Femur (tissue), 1 donor: ENCODE results near the gene SLC25A39.
"Not testable (repeated sequence)": the region's sequence is repeated elsewhere in the genome, so short reads cannot be mapped to it uniquely, and the experiment has no call there.

Experiments
- DNase-seq: peaks from one replicate; pipeline ENCODE4 v3.0.0-alpha.2; 2017

The SLC25A39 gene

DNA sequence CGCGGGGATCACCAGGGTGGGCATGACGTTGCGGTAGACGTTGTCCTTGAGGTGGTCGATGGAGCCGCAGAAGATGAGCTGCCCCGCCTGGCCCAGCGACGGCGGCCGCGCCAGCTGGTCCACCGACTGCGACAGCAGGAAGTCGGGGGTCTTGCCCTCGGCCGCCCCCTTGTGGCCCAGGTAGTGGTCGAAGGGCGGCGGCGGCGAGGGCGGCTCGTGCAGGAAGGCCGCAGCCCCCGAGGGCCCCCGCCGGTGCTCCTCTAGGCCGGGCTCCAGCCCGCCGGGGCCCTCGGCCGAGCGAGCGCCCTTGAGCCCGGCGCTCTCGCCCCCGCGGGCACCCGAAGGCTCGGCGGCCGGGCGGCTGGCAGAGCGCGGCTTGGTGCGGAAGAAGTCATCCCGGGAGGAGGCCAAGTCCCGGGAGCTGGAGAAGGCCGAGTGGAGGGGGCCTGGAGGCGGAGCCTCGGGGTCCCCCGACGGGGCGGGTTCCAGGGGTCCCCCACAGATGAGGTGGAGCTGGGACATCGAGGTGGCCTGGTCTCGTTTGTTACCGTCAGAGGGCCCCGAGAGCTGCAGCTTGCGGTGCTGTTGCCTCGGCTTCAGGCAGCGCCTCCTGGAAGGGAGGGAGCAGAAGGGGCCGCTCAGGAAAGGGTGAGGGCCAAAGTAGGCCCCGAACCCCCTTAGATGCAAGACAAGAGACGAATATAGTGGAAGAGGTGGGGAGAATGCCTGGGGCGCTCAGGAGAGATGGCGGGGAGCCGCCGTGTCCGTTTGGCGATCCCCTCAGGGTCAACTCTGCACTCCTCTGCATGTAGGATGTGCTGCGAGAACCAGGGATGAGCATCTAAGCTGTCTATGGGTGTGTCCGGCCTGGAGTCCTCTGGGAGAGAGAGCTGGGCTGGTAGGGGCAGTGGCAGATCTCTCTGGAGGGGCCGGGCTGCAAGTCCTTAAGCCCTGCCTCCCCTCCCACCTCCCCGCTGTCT lies 30.2 kb upstream of the SLC25A39 start:
- DNase-seq, result peak; percentile 69

- DNase-seq, result peak; percentile 54
Measured at GRCh38 chr17:44353672-44354331, 29.2 kb upstream of the SLC25A39 start.

DNA sequence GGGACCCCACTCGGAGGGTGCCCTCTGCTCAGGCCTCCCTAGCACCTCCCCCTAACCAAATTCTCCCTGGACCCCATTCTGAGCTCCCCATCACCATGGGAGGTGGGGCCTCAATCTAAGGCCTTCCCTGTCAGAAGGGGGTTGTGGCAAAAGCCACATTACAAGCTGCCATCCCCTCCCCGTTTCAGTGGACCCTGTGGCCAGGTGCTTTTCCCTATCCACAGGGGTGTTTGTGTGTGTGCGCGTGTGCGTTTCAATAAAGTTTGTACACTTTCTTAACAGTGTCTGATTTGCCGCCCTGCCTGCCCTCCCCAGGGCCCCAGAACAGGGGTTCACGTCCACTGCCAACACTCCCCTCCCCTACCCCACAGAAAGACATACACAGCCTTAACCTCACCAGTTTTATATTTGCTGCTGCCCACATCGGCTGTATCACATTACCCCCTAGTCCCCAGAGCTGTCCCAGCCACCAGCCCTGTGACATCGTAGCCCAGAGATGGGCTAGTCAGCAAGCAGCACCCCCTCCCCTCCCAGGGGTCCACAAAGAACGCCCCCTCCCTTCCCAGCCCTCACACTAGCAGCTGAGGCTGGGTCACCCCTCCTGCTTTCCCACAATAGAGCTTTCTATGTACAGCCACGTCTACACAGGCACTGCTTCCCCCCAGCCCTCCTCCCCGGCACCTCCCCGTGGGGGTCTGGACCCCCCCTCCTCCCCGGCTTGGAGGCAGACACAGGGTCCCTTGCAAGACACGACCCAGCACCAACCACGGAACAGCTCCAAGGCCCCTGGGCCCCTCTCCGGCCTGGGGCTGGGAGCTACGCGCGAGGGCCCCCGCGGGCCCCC lies 28.4 kb upstream of the SLC25A39 start:
- peak; percentile 54 for DNase-seq

DNA sequence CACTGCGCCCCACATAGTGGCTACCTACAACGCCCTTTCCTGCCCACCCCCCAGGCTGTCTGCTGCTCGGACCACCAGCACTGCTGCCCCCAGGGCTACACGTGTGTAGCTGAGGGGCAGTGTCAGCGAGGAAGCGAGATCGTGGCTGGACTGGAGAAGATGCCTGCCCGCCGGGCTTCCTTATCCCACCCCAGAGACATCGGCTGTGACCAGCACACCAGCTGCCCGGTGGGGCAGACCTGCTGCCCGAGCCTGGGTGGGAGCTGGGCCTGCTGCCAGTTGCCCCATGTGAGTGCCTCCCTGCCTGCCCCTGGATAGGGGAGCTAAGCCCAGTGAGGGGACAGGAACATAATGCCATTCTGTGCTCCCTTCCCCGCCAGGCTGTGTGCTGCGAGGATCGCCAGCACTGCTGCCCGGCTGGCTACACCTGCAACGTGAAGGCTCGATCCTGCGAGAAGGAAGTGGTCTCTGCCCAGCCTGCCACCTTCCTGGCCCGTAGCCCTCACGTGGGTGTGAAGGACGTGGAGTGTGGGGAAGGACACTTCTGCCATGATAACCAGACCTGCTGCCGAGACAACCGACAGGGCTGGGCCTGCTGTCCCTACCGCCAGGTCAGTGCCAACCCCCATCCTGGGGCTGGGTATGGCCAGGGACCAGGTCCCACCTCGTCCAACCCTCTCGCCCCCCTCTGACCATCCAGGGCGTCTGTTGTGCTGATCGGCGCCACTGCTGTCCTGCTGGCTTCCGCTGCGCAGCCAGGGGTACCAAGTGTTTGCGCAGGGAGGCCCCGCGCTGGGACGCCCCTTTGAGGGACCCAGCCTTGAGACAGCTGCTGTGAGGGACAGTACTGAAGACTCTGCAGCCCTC lies 27.6 kb upstream of the SLC25A39 start:
- no peak for DNase-seq

DNA sequence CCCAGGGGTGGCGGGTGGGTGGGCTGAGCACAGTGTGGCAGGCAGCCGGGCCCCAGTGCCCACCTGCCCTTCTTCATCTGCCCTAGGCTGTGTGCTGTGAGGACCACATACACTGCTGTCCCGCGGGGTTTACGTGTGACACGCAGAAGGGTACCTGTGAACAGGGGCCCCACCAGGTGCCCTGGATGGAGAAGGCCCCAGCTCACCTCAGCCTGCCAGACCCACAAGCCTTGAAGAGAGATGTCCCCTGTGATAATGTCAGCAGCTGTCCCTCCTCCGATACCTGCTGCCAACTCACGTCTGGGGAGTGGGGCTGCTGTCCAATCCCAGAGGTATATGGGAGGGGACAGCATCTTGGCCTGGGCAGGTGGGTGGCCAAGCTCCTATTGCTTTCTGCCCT lies 26.8 kb upstream of the SLC25A39 start:
- DNase-seq, result no peak

GRCh38 chr17:44350733-44351226 lies 26.2 kb upstream of the SLC25A39 start:
- peak; percentile 73 for DNase-seq

DNA sequence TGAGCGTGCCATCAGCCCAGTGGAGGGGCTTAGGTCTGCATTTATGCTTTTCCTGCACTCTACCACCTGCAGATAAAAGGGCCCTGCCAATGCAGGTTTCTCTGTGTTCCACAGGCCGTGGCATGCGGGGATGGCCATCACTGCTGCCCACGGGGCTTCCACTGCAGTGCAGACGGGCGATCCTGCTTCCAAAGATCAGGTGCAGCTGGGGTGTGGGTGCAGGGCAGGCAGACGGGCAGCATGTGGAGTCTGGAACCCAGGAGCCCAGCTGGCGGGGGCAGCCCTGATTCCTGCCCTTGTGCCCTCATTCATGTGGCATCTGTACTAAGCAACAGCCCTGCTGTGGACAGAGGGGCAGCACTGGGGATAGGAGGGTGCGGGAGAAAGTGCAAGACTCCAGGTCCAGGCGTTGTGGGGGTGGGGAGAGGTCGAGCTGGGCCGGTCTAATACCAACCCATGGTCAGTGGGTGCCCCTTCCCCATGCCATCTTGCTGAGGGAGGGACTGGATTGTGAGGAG lies 25.0 kb upstream of the SLC25A39 start:
- DNase-seq, result no peak

DNA sequence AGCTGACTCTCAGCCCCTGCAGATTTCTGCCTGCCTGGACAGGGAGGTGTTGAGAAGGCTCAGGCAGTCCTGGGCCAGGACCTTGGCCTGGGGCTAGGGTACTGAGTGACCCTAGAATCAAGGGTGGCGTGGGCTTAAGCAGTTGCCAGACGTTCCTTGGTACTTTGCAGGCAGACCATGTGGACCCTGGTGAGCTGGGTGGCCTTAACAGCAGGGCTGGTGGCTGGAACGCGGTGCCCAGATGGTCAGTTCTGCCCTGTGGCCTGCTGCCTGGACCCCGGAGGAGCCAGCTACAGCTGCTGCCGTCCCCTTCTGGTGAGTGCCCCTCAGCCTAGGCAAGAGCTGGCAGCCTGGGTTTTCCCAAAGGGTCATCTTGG lies 24.4 kb upstream of the SLC25A39 start:
- DNase-seq, result no peak

DNA sequence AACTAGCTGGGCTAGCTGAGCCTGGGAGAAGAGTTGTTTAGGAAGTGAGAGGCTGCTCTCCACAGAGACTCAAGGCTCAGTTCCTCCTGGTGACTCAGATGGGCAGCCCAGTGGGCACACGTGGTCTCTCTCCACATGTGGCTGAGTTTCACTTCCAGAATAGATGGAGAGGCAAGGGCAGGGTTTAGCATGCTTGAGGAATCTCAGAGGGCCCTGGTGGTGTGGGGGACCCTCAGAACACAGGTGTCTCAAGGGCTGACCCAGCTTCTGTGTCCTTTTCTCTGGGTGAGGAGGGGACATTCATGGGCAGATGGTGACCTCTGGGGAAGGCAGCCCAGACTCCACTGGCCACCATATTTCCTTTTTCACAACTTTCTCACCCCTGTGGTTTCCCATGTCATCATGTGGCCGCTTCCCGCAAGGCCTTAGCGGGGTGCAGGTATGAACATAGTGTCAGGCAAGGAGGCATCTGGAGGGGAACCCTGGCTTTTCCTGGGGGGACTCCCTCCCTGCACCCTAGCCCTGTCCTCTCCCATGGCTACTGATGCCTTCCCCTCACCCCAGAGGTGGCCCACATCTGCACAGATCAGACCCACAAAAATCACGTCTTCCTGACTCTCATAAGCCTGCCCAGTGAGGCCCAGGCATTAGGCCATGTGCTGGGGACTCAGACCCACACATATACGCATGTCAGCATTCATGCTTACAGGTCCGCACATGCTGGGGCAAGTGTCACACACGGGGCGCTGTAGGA lies 23.8 kb upstream of the SLC25A39 start:
- DNase-seq, result no peak

DNA sequence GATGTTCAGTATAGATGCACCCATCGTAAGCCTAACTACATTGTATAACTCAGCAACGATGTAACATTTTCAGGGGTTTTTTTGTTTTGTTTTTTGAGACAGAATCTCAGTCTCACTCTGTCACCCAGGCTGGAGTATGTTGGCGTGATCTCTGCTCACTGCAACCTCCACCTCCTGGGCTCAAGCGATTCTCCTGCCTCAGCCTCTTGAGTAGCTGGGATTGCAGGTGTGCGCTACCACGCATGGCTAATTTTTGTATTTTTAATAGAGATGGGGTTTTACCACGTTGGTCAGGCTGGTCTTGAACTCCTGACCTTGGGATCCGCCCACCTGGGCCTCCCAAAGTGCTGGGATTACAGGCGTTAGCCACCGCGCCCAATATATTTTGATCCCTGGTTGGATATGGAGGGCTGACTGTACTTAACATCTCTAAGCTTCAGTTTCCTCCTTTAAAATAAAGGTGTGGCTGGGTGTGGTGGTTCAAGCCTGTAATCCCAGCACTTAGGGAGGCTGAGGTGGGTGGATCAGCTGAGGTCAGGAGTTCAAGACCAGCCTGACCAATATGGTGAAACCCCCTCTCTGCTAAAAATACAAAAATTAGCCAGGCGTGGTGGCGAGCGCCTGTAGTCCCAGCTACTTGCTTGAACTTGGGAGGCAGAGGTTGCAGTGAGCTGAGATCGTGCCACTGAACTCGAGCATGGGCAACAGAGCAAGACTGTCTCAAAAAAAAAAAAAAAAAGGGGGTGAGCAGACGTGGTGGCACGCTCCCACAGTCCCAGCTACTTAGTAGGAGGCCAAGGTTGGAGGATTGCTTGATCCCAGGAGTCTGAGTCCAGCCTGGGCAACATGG lies 22.8 kb upstream of the SLC25A39 start:
- not testable (repeated sequence) for DNase-seq

DNA sequence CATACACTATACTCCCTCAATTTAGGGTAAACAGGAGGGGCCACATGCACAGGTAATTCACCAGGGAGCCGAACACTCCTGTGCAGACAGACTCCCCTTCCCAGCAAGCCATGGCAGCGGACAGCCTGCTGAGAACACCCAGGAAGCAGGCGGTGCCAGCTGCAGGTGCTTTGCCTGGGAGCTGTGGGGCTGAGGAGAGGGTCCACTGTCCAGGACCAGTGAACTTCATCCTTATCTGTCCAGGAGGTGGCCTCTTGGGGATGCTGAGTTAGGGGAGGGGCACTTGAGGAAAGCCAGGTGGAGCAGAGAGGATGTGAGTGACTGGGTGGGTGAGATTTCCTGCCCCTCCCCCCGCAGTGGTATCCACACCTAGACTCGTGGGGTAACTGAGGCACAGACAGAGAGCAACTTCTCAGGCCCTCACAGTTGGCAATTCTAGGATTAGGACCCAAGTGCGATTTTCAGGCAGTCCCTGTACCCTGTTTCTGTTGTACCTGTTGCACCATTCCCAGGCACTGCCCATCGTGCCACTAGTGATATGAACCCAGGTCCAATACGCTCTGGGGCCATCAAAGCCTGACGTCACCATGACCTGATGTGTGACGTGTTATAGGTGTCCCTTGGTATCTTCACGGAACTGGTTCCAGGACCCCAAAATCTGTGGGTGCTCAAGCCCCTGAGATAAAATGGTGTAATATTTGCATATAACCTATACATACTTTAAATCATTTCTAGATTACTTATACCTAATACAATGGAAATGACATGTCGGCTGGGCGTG lies 21.6 kb upstream of the SLC25A39 start:
- DNase-seq, result no peak

DNA sequence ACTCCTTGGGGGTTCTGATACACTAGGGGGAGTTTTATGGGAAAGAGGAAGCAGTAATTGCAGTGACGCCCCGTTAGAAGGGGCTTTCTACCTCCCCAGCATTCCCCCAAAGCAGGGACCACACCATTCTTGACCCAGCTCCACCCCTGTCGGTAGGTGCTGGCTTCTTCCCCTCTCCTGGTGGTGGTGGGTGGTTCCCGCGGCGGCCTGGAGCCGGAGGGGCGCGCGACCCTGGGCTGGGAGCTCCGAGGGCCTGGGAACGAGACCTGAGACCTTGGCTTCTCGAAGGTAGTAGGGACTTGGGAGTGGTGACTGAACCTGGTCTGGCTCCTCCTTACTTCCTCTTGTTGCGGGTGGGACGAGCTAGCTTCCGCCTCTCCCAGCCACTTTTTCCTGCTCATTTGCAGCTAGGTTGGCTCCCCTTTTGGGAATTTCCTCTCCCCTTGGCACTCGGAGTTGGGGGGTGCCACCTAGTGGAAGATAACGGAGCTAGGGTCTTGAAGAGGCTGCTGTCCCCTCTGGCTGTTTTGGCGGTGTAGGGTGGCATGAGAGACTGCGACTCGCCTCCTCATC lies 20.9 kb upstream of the SLC25A39 start:
- DNase-seq, result peak; percentile 73

- peak; percentile 98 for DNase-seq
Measured at GRCh38 chr17:44344939-44345453, 20.4 kb upstream of the SLC25A39 start, which contains the start of gene GRN. Gene GRN, plus strand, starts transcription at chr17:44345302. Its CDS starts 3,863 bp downstream, at chr17:44349165.

GRCh38 chr17:44343510-44344209 lies 19.0 kb upstream of the SLC25A39 start:
- no peak for DNase-seq

- not testable (repeated sequence) for DNase-seq
Measured at GRCh38 chr17:44340553-44340952, 15.9 kb upstream of the SLC25A39 start.

- no peak for DNase-seq
Measured at GRCh38 chr17:44338702-44339101, 14.1 kb upstream of the SLC25A39 start.

- no peak for DNase-seq
Measured at GRCh38 chr17:44335968-44336367, 11.3 kb upstream of the SLC25A39 start.

GRCh38 chr17:44335564-44335963 lies 10.9 kb upstream of the SLC25A39 start:
- no peak for DNase-seq
